C4-2B (cell line): ENCODE data around the gene LRCH3.
"Not testable (repeated sequence)": the region's sequence is repeated elsewhere in the genome, so short reads cannot be mapped to it uniquely, and the experiment has no call there.

Experiments used
- CTCF ChIP-seq: fragments of 450-650 bp; conservative IDR thresholded peaks from 2 replicates; pipeline ENCODE4 v1.5.1; 2017; ENCODE audit warnings: mild to moderate bottlenecking
- ZFX ChIP-seq: fragments of 450-650 bp; IDR thresholded peaks from 2 replicates; pipeline ENCODE4 v1.6.1; 2017

DNA sequence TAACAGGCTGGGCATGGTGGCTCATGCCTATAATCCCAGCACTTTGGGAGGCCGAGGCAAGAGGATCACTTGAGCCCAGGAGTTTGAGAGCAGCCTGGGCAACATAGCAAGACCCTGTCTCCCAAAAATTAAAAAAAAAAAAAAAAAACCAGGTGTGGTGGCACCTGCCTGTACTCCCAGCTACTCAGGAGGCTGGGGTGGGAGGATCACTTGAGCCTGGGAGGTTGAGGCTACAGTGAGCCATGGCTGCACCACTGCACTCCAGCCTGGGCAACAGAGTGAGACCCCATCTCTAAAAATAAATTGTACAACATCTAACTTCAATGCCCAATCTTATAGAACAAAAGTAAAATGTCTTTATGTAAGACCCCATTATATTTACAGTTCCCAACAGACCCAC is 95.0 kb downstream of the LRCH3 start:
- not testable (repeated sequence) for TF ChIP-seq CTCF, ZFX
